K562 (cell line): ENCODE data around the gene CD93.

Experiments used
- CBFB ChIP-seq: sonication (generic); formaldehyde crosslinking; IDR thresholded peaks from 2 replicates; pipeline ENCODE4 v1.4.0; 2020; ENCODE audit warnings: mild to moderate bottlenecking, missing genetic modification reagents
- EP300 ChIP-seq: IDR thresholded peaks from 2 replicates; pipeline ENCODE4 v1.6.1; 2012; ENCODE audit warnings: low read length, improper control_type of control experiment
- HNRNPK ChIP-seq: fragments of 200-400 bp; formaldehyde crosslinking; IDR thresholded peaks from one replicate; pipeline ENCODE4 v1.6.1; 2018; ENCODE audit warnings: mild to moderate bottlenecking, low read depth, low read length; ENCODE audit not compliant: poor library complexity, severe bottlenecking
- JUND ChIP-seq, 2 experiments: IDR thresholded peaks; 2 replicates in 1 of 2; 3 replicates in 1 of 2; pipeline ENCODE4 v1.6.1; 2011; ENCODE audit warnings: borderline replicate concordance in 2 of 2, low read depth in 2 of 2, low read length in 2 of 2, improper control_type of control experiment in 1 of 2, missing biosample characterization in 1 of 2, missing genetic modification characterization in 1 of 2, missing genetic modification reagents in 1 of 2
- MEF2D ChIP-seq: conservative IDR thresholded peaks from 2 replicates; pipeline ENCODE4 v1.6.1; 2016; ENCODE audit warnings: low read depth, missing genetic modification characterization, missing compliant biosample characterization
- NONO ChIP-seq, 2 experiments: fragments of 200-400 bp in 1 of 2; fragments of 450-650 bp in 1 of 2; formaldehyde crosslinking in 1 of 2; IDR thresholded peaks; 2 replicates each; pipeline ENCODE4 v1.6.1; 2017; ENCODE audit warnings: low read depth in 2 of 2, mild to moderate bottlenecking in 2 of 2, moderate library complexity in 2 of 2, low read length in 1 of 2
- PCBP2 ChIP-seq: fragments of 200-400 bp; formaldehyde crosslinking; IDR thresholded peaks from 2 replicates; pipeline ENCODE4 v1.6.1; 2018; ENCODE audit warnings: low read length, low read depth, mild to moderate bottlenecking, moderate library complexity; ENCODE audit not compliant: poor library complexity, severe bottlenecking
- POLR2A ChIP-seq: fragments of 450-650 bp; conservative IDR thresholded peaks from 2 replicates; pipeline ENCODE4 v1.6.1; 2016
- RAD21 ChIP-seq, 2 experiments: fragments of 250-450 bp in 1 of 2; fragments of 450-650 bp in 1 of 2; sonication (Bioruptor Pico) in 1 of 2; formaldehyde crosslinking in 1 of 2; IDR thresholded peaks in 1 of 2; conservative IDR thresholded peaks in 1 of 2; 2 replicates each; pipeline versions ENCODE4 v1.4.0 to v1.8.0; 2020 to 2022; ENCODE audit warnings: mild to moderate bottlenecking in 2 of 2, moderate library complexity in 1 of 2
- RBM22 ChIP-seq: fragments of 200-400 bp; formaldehyde crosslinking; IDR thresholded peaks from 2 replicates; pipeline ENCODE4 v1.6.1; 2018; ENCODE audit warnings: low read length, low read depth; ENCODE audit not compliant: poor library complexity, severe bottlenecking
- TEAD4 ChIP-seq, 2 experiments: sonication (generic) in 1 of 2; formaldehyde crosslinking in 1 of 2; IDR thresholded peaks; 2 replicates each; pipeline versions ENCODE4 v1.6.1 to v1.8.0; 2012 to 2022; ENCODE audit warnings: borderline replicate concordance in 1 of 2, inconsistent platforms in 1 of 2, low read length in 1 of 2, mild to moderate bottlenecking in 1 of 2, missing genetic modification reagents in 1 of 2
- ZNF274 ChIP-seq: IDR thresholded peaks from 2 replicates; pipeline ENCODE4 v1.6.1; 2011; ENCODE audit warnings: low read depth, mild to moderate bottlenecking, low read length, moderate library complexity, borderline replicate concordance
- TF ChIP-seq, protein P1 (sequence below), 3 experiments: IDR thresholded peaks in 2 of 3; conservative IDR thresholded peaks in 1 of 3; 2 replicates each; pipeline ENCODE4 v1.5.1; 2011 to 2012; ENCODE audit warnings: low read length in 3 of 3, mild to moderate bottlenecking in 3 of 3, control low read depth in 2 of 3, improper control_type of control experiment in 1 of 3, inconsistent platforms in 1 of 3, low read depth in 1 of 3, mixed read lengths in 1 of 3, moderate library complexity in 1 of 3; ENCODE audit not compliant: insufficient read depth in 2 of 3

DNA sequence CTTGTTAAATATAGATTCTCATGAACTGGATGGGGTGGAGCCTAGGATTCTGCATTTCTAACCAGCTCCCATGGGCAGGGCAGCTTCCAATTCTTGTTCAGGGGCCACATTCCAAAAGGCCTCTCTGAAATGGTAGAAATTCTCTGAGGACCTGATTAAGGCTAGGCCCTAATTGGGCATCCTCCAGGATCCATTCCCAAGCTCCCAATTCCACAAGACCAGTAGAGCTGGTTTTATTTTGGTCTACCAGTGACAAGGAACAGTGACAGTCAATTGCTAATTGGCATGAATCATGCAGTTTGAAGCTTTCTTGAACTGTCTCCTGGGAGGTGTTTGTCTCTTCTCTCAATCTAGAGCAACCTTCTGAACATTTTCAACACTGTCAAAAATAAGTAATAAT is 39.7 kb downstream of the CD93 start:
- TF ChIP-seq, protein P1, sequence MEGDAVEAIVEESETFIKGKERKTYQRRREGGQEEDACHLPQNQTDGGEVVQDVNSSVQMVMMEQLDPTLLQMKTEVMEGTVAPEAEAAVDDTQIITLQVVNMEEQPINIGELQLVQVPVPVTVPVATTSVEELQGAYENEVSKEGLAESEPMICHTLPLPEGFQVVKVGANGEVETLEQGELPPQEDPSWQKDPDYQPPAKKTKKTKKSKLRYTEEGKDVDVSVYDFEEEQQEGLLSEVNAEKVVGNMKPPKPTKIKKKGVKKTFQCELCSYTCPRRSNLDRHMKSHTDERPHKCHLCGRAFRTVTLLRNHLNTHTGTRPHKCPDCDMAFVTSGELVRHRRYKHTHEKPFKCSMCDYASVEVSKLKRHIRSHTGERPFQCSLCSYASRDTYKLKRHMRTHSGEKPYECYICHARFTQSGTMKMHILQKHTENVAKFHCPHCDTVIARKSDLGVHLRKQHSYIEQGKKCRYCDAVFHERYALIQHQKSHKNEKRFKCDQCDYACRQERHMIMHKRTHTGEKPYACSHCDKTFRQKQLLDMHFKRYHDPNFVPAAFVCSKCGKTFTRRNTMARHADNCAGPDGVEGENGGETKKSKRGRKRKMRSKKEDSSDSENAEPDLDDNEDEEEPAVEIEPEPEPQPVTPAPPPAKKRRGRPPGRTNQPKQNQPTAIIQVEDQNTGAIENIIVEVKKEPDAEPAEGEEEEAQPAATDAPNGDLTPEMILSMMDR (IDR thresholded peaks at IDR 0.05 in 2 of 3, conservative IDR thresholded peaks at IDR 0.05 in 1 of 3; ENCODE audit: insufficient read depth in 2 of 3, low read depth in 1 of 3, low read length in 3 of 3): no peak
- no peak for TF ChIP-seq POLR2A
- no peak for TF ChIP-seq TEAD4 (IDR thresholded peaks at IDR 0.05; ENCODE audit: low read length)
- no peak for TF ChIP-seq TEAD4 (CRISPR knock-in tag; IDR thresholded peaks at IDR 0.05; ENCODE audit: borderline replicate concordance)
- no peak for TF ChIP-seq PCBP2
- no peak for TF ChIP-seq RAD21 (CRISPR knock-in tag; conservative IDR thresholded peaks at IDR 0.05 in 1 of 2, IDR thresholded peaks at IDR 0.05 in 1 of 2)
- no peak for TF ChIP-seq MEF2D (tag)
- TF ChIP-seq EP300: no peak
- TF ChIP-seq ZNF274: no peak
- no peak for TF ChIP-seq NONO (IDR thresholded peaks at IDR 0.05; ENCODE audit: low read depth in 2 of 2, low read length in 1 of 2)
- TF ChIP-seq HNRNPK: no peak
- no peak for TF ChIP-seq CBFB
- no peak for TF ChIP-seq JUND (IDR thresholded peaks at IDR 0.05; ENCODE audit: borderline replicate concordance, low read depth, low read length)
- TF ChIP-seq JUND (tag; IDR thresholded peaks at IDR 0.05; ENCODE audit: borderline replicate concordance, low read depth, low read length): no peak
- no peak for TF ChIP-seq RBM22
